ENCODE measurements around the gene CLK2.
"Not testable (repeated sequence)": the region's sequence is repeated elsewhere in the genome, so short reads cannot be mapped to it uniquely, and the experiment has no call there.

The CLK2 gene

GRCh38 chr1:155241841-155242264, 31.5 kb downstream of the CLK2 start:
- no peak for DNase-seq (ENCODE audit: low read depth in 3 of 3)

GRCh38 chr1:155241069-155241679, 32.1 kb downstream of the CLK2 start:
- DNase-seq (ENCODE audit: low read depth in 3 of 3) = peak in 1 of 3 donors; percentile 38

- DNase-seq (ENCODE audit: low read depth in 3 of 3) = no peak
Measured at GRCh38 chr1:155236451-155236850, 36.9 kb downstream of the CLK2 start.

- DNase-seq (ENCODE audit: low read depth in 3 of 3) = not testable (repeated sequence)
Measured at GRCh38 chr1:155235375-155235774, 37.9 kb downstream of the CLK2 start.

GRCh38 chr1:155233502-155233901, 39.8 kb downstream of the CLK2 start:
- DNase-seq (ENCODE audit: low read depth in 3 of 3) = not testable (repeated sequence)

GRCh38 chr1:155232001-155232978, 41.0 kb downstream of the CLK2 start:
- DNase-seq (ENCODE audit: low read depth in 3 of 3) = not testable (repeated sequence)

GRCh38 chr1:155231302-155231701, 42.0 kb downstream of the CLK2 start:
- DNase-seq (ENCODE audit: low read depth in 3 of 3) = not testable (repeated sequence)

GRCh38 chr1:155228096-155228427, 45.2 kb downstream of the CLK2 start:
- DNase-seq (ENCODE audit: low read depth in 3 of 3) = no peak

GRCh38 chr1:155227261-155228095, 45.8 kb downstream of the CLK2 start:
- peak; percentile 98 to 100 (median 99) for DNase-seq (ENCODE audit: low read depth in 3 of 3)

GRCh38 chr1:155226910-155227260, 46.4 kb downstream of the CLK2 start:
- peak; percentile 15 to 76 (median 27) for DNase-seq (ENCODE audit: low read depth in 3 of 3)

GRCh38 chr1:155226188-155226909, 47.0 kb downstream of the CLK2 start:
- peak; percentile 60 to 94 (median 64) for DNase-seq (ENCODE audit: low read depth in 3 of 3)

- DNase-seq (ENCODE audit: low read depth in 3 of 3) = not testable (repeated sequence)
Measured at GRCh38 chr1:155225404-155225759, 47.9 kb downstream of the CLK2 start.

GRCh38 chr1:155223047-155223446, 50.3 kb downstream of the CLK2 start:
- DNase-seq (ENCODE audit: low read depth in 3 of 3) = no peak

- DNase-seq (ENCODE audit: low read depth in 3 of 3) = not testable (repeated sequence)
Measured at GRCh38 chr1:155220211-155220965, 52.9 kb downstream of the CLK2 start.

- no peak for DNase-seq (ENCODE audit: low read depth in 3 of 3)
Measured at GRCh38 chr1:155219592-155220031, 53.7 kb downstream of the CLK2 start.

GRCh38 chr1:155218854-155219591, 54.3 kb downstream of the CLK2 start:
- no peak for DNase-seq (ENCODE audit: low read depth in 3 of 3)

- not testable (repeated sequence) for DNase-seq (ENCODE audit: low read depth in 3 of 3)
Measured at GRCh38 chr1:155214702-155215101, 58.6 kb downstream of the CLK2 start.
